Retinal pigment epithelial cell (primary cell): ENCODE measurements around the gene CLOCK.

ENCODE experiments used
- DNase-seq: peaks from one replicate; pipeline ENCODE4 v3.0.0-alpha.2; 2010; ENCODE audit warnings: low read depth
- H3K4me3 ChIP-seq: 2 replicates; pipeline ENCODE4 v1.5.1; 2011; ENCODE audit warnings: mild to moderate bottlenecking, low read length, control low read depth, moderate library complexity
- CTCF ChIP-seq: conservative IDR thresholded peaks from 2 replicates; pipeline ENCODE4 v1.5.1; 2011; ENCODE audit warnings: low read depth, low read length, control low read depth, inconsistent platforms

CLOCK gene

GRCh38 chr4:55488716-55489115 is 58.0 kb downstream of the CLOCK start:
- TF ChIP-seq CTCF, result no peak
- DNase-seq, result no peak
- H3K4me3 ChIP-seq, result no peak overlapping the region

- no peak for TF ChIP-seq CTCF
- no peak for DNase-seq
- no peak overlapping the region for H3K4me3 ChIP-seq
These were observed 60.9 kb downstream of the CLOCK start for GRCh38 chr4:55485821-55486220.

GRCh38 chr4:55483315-55483714 is 63.4 kb downstream of the CLOCK start:
- no peak for DNase-seq
- no peak overlapping the region for H3K4me3 ChIP-seq
- TF ChIP-seq CTCF, result no peak

GRCh38 chr4:55475394-55476243 is 71.1 kb downstream of the CLOCK start:
- DNase-seq, result no peak
- no peak for TF ChIP-seq CTCF
- no peak overlapping the region for H3K4me3 ChIP-seq

GRCh38 chr4:55469979-55470378 is 76.7 kb downstream of the CLOCK start:
- DNase-seq, result no peak
- TF ChIP-seq CTCF, result no peak
- H3K4me3 ChIP-seq, result no peak overlapping the region

GRCh38 chr4:55468724-55469123 is 78.0 kb downstream of the CLOCK start:
- no peak overlapping the region for H3K4me3 ChIP-seq
- peak; percentile 3 for DNase-seq
- TF ChIP-seq CTCF, result no peak

- no peak for DNase-seq
- no peak for TF ChIP-seq CTCF
- H3K4me3 ChIP-seq, result no peak overlapping the region
These were observed 80.7 kb downstream of the CLOCK start for GRCh38 chr4:55466001-55466400.
